NCI-H1930 (cell line): ENCODE data around the gene DLG2.
"Not testable (repeated sequence)": the region's sequence is repeated elsewhere in the genome, so short reads cannot be mapped to it uniquely, and the experiment has no call there.

Experiments
- DNase-seq, 2 experiments: peaks; one replicate each; lab custom pipeline; 2025; lab: John Stamatoyannopoulos, UW

DLG2 gene

GRCh38 chr11:85627332-85627997, at the start of gene DLG2:
Gene DLG2 (minus strand): TSS chr11:85627344.
- DNase-seq = no peak

GRCh38 chr11:85673393-85673792, 46.2 kb upstream of the DLG2 start:
- DNase-seq = no peak

DNA sequence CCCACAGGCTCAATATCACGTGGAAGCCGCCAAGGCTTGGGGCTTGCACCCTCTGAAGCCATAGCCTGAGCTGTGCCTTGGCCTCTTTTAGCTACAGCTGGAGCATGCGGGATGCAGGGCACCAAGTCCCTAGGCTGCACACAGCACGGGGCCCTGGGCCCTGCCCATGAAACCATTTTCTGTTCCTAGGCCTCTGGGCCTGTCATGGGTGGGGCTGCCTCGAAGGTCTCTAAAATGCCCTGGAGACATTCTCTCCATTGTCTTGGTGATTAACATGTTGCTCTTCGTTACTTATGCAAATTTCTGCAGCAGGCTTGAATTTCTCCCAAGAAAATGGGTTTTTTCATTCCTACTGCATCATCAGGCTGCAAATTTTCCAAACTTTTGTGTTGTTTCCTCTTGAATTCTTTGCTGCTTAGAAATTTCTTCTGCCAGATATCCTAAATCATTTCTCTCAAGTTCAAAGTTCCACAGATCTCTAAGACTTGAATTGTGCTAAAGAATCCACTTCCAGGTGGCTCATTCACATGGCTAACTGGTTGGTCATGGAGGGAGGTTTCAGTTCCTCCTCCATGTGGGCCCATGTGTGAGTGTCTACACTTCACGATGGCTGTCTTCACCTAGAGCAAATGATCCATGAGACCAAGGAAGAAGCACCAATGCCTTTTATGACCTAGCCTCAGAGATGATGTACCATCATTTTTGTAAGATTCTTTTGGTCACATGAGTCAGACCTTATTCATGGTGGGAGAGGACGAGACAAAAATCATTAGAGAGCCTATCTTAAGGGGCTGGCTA, 45.2 kb upstream of the DLG2 start:
- DNase-seq = no peak

DNA sequence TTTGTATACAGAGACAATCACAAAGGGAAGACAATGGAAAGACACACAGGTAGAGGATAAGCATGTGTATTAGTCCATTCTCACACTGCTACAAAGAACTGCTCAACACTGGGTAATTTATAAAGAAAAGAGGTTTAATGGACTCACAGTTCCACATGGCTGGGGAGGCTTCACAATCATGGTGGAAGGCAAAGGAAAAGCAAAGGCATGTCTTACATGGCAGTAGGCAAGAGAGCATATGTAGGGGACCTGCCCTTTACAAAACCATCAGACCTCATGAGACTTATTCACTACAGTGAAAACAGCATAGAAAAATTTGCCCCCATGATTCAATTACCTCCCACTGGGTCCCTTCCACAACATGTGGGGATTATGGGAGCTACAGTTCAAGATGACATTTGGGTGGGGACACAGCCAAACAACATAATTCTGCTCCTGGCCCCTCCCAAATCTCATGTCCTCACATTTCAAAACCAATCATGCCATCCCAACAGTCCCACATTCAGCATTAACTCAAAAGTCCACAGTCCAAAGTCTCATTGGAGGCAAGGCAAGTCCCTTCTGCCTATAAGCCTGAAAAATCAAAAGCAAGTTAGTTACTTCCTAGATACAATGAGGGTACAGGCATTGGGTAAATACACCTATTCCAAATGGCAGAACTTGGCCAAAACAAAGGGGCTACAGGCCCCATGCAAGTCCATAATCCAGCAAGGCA, 44.0 kb upstream of the DLG2 start:
- not testable (repeated sequence) for DNase-seq

DNA sequence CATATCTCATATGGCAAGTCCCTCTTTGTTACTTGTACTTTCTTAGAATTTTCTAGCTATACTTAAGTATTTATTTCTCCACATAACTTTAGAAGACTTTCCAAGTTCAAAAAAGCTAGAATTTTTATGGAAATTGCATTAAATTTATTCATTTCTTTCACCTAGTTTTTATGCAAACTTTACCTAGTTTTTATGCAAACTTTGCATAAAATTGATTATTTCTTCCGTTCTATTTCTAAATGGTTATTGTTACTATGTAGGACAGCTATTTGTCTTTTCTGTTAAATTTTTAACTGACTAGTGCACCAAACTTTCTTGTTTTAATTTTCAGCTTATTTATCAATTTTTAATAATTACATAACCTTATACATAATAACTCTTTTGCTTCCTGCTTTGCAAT, 41.0 kb upstream of the DLG2 start:
- DNase-seq = no peak

DNA sequence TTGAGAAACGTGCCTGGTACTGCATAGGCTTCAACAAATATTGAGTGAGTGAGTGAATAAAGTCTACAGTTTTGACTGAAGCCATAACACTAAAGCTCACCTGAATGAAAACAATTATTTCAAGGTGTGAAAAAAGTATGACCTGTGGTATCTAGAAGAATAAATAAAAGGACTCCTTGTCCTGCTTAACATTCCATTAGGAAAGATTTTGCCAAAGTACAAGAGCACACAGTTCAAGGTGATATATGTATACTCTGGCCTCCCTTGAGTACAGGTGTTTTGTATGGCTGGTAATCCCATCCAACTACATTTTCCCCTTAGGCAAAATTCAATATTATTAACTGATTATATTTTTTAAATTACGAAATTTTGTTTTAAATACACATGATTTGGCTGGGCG, 39.5 kb upstream of the DLG2 start:
- no peak for DNase-seq

DNA sequence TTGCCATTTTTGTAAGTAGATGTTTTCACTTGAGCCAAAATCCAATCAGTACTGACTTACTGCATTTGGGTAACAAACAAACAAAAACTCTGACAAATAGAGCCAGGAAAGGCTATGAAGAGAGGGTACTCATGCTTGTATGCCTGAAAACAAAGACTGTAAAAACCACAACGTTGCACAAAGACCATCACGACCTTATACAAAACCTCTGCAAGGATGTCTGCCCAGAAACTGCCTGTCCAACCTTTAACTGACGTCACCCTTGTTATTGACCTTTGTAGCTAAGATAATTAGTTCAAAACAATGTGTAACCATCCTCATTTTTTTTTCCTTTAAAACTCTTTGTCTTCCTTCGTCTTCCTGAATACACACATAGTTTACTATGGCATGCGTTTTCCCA, 38.6 kb upstream of the DLG2 start:
- DNase-seq = peak; percentile 20 to 25

DNA sequence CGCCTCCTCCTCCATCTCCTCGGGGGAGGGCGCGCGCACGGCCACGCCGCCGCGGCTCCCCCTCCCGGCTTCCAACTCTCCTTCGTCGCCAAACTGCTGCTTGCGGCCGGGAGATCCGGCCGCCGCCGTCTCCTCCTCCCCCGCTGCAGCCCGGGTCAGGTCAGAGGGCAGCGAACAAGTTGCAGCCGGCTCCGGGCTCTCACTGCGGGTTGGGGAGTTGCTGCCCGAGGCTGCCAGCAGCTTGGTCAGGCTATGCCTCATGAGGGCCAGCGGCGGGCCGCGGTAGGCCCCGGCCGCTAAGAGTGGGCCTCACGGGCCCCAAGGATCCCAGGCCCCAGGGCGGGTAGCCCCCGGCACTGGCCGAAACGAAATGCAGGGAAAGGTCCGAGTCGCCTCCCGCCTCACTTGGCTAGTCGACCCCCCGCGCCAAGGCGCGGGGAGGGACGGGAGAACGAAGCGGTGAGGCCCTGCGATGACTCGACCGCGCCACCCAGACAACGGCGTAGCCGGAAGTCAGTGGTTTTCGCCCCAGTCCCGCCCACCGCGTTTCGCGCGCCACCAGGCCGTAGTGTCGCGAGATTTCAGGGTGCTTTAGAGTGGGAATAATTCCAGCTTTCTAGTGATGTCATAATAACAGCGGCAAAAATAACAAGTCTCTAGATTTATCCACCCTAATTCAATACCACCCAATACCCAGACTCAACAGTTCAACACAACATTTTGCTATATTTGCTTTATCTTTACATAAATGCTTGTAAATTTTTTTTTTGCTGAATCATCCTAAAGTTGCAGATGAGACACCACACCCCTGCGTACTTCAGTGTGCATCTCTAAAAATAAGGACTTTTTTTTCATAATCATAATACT, 37.7 kb upstream of the DLG2 start, which contains the start of gene CREBZF:
Gene CREBZF (minus strand): TSS at position 515 of the 867 bp plus-strand sequence. CDS start 254 bp downstream, at position 261.
- DNase-seq = peak; percentile 85 to 93

- DNase-seq = peak in 1 of 2 experiments; percentile 27
Observed at GRCh38 chr11:85663753-85664614, 36.8 kb upstream of the DLG2 start.

- DNase-seq = no peak
Observed at GRCh38 chr11:85663080-85663752, 36.1 kb upstream of the DLG2 start.

DNA sequence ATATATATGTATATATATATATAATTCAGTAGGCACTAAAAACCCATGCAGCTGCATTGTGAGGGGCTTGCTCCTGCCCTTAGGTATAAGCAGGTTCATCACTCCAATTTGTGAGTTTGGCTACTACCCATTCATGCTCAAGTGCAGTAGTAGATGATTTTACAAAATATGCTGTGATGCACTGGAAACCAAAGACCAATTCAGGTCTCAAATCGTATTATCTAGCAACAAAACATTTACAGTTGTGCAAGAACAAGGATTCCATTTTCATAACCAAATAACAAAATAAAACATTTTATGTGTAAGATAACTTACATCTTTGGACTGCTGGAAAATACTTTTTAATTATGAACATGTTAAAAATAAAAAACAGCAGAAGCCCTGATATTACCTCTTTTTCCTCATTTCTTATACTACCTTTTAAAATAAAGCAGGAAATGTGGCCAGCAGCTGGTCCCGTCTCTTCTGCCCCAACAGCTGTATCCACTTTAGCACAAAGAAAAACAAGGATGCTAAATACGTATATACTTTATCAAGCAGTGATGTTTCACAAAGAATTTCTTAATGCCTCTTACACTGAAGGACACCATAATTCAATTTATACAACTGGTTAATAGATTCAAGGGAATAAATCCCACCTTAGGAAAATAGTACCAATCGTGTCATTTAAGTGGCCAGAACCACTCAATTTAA, 35.0 kb upstream of the DLG2 start:
- DNase-seq = no peak

DNA sequence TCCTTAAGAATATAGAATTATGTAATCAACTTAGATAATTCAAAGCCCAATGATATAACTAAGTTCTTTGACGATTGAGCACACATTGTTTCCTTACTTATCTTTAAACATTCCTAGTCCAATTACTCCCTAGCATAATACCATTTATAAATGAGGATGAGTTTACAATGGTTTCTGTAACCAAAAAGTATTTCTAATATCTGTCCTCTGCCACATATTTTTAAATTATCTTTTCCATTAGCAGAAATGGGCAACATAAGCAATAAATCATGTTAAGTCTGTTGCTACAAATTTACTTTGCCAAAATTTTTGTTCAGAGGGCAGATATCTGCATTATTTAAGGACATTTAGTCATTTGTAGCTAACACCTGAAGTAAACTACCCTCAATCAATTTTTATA, 31.0 kb upstream of the DLG2 start:
- DNase-seq = no peak

- no peak for DNase-seq
Observed at GRCh38 chr11:85656777-85657176, 29.6 kb upstream of the DLG2 start.

- not testable (repeated sequence) for DNase-seq
Observed at GRCh38 chr11:85654343-85654742, 27.2 kb upstream of the DLG2 start.

- no peak for DNase-seq
Observed at GRCh38 chr11:85652786-85653447, 25.8 kb upstream of the DLG2 start.

DNA sequence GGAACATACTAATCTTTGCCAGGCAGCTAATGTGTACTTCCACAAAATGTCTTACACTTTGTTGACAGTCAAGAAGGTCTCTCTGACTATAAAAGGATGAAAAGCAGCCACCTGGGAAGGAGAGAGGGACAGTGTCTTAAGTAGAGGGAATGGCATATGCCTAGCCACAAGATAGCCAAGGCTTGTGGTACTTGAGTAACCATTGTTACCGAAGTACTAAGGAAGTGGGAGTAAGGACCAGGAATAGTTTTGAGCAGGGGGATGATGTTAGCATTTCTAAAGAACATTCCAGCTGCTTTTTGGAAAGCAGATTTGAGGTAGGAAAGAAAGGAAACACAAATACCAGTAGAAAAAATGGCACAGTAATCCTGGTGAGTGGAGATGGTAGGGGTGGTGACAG, 24.0 kb upstream of the DLG2 start:
- no peak for DNase-seq

- DNase-seq = peak; percentile 74 to 78
Observed at GRCh38 chr11:85647604-85648299, 20.6 kb upstream of the DLG2 start, which contains the start of gene TMEM126A. Gene TMEM126A (plus strand): TSS chr11:85647967. CDS start chr11:85650256, 2,289 bp downstream.

GRCh38 chr11:85647078-85647477, 19.9 kb upstream of the DLG2 start:
- DNase-seq = no peak
